GM12878 (cell line): ENCODE results near the gene MPST. TPM values are rescaled to one million over a fixed set of nuclear protein-coding genes. Genes with fewer than 3 reads are reported as not detected.

Experiments used
- ATAC-seq: fragments of 200-7000 bp; cut with Tn5 transposase; 3 replicates; pipeline ENCODE4 v1.9.1; 2020; ENCODE audit warnings: mild to moderate bottlenecking, moderate library complexity
- BruUV-seq: library from RNA; stranded (reverse); fragments of 400-500 nt; replicated peaks from 2 replicates; lab custom pipeline; 2021; lab: Mats Ljungman, UMichigan
- CTCF ChIA-PET: fragments of 300-600 bp; sonication (Branson Sonifier 250); formaldehyde crosslinking; extraction: SDS; loops from one replicate; lab custom pipeline; 2021; ENCODE audit warnings: inconsistent platforms; lab: Yijun Ruan, JAX
- POLR2A ChIA-PET: fragments of 350-600 bp; formaldehyde crosslinking; extraction: SDS; loops from one replicate; lab custom pipeline; 2021; ENCODE audit warnings: inconsistent platforms; lab: Charles Lee
- RAD21 ChIA-PET: fragments of 300-600 bp; sonication (Branson Sonifier 250); formaldehyde crosslinking; loops from one replicate; lab custom pipeline; 2023; ENCODE audit warnings: antibody characterized with exemption; ENCODE audit not compliant: unreplicated experiment; lab: Charles Lee
- SMC1A ChIA-PET: fragments of 300-600 bp; sonication (Branson Sonifier 250); formaldehyde crosslinking; loops from one replicate; lab custom pipeline; 2023; ENCODE audit not compliant: unreplicated experiment, uncharacterized antibody; lab: Charles Lee
- DNase-seq: peaks from one replicate; pipeline ENCODE4 v3.0.0-alpha.2; 2011; ENCODE audit warnings: low read depth, low spot score
- FAIRE-seq: peaks from 3 replicates; lab custom pipeline; 2011; peaks lifted over from hg19 to GRCh38; lab: Jason Lieb, UNC
- H2AFZ ChIP-seq: 2 replicates; pipeline ENCODE4 v1.6.0; 2011; ENCODE audit warnings: low read depth, low read length, control low read depth; ENCODE audit not compliant: control insufficient read depth
- H3K27ac ChIP-seq: 2 replicates; pipeline ENCODE4 v1.5.1; 2011; ENCODE audit warnings: control low read depth; ENCODE audit not compliant: control insufficient read depth, insufficient read depth
- H3K27me3 ChIP-seq, 2 experiments: replicated peaks in 1 of 2; 2 replicates each; pipeline versions ENCODE4 v1.6.0 to v1.6.1; 2011; ENCODE audit warnings: low read length in 1 of 2; ENCODE audit not compliant: control insufficient read depth in 2 of 2, insufficient read depth in 2 of 2
- H3K36me3 ChIP-seq, 2 experiments: 2 replicates each; pipeline ENCODE4 v1.5.1; 2011; ENCODE audit warnings: low read length in 1 of 2; ENCODE audit not compliant: control insufficient read depth in 2 of 2, insufficient read depth in 2 of 2
- H3K4me1 ChIP-seq: 2 replicates; pipeline ENCODE4 v1.6.1; 2011; ENCODE audit warnings: mild to moderate bottlenecking, low read length, moderate library complexity, mixed read lengths; ENCODE audit not compliant: control insufficient read depth, insufficient read depth
- H3K4me2 ChIP-seq: 2 replicates; pipeline ENCODE4 v1.6.0; 2011; ENCODE audit warnings: control low read depth; ENCODE audit not compliant: control insufficient read depth, insufficient read depth
- H3K4me3 ChIP-seq: fragments of 200-600 bp; sonication (generic); 2 replicates; pipeline ENCODE4 v1.5.1; 2016
- H3K79me2 ChIP-seq: 2 replicates; pipeline ENCODE4 v1.6.0; 2011; ENCODE audit warnings: low read length; ENCODE audit not compliant: control insufficient read depth, insufficient read depth
- H3K9ac ChIP-seq: 2 replicates; pipeline ENCODE4 v1.8.0; 2011; ENCODE audit warnings: low read length, control low read depth, mixed read lengths; ENCODE audit not compliant: control insufficient read depth, insufficient read depth
- H3K9me3 ChIP-seq: replicated peaks from 3 replicates; pipeline ENCODE4 v1.5.1; 2011; ENCODE audit warnings: mild to moderate bottlenecking, low read length; ENCODE audit not compliant: control insufficient read depth, insufficient read depth
- H4K20me1 ChIP-seq: 2 replicates; pipeline ENCODE4 v1.6.0; 2011; ENCODE audit not compliant: control insufficient read depth, insufficient read depth
- HSF1 ChIP-seq: fragments of 150-350 bp; IDR thresholded peaks from 2 replicates; pipeline ENCODE4 v1.6.1; 2014; ENCODE audit warnings: mild to moderate bottlenecking, low read depth, low read length
- KLF5 ChIP-seq: fragments of 450-650 bp; IDR thresholded peaks from 2 replicates; pipeline ENCODE4 v1.6.1; 2014; ENCODE audit warnings: mild to moderate bottlenecking; ENCODE audit not compliant: partially characterized antibody
- MLLT1 ChIP-seq: fragments of 450-650 bp; IDR thresholded peaks from 2 replicates; pipeline ENCODE4 v1.6.1; 2016; ENCODE audit warnings: mild to moderate bottlenecking
- NRF1 ChIP-seq: conservative IDR thresholded peaks from 2 replicates; pipeline ENCODE4 v1.6.1; 2011; ENCODE audit warnings: mild to moderate bottlenecking, low read depth, low read length, improper control_type of control experiment
- PRDM15 ChIP-seq: fragments of 450-650 bp; formaldehyde crosslinking; IDR thresholded peaks from 2 replicates; pipeline ENCODE4 v1.4.0; 2020; ENCODE audit warnings: mild to moderate bottlenecking, moderate library complexity
- RCOR1 ChIP-seq: conservative IDR thresholded peaks from 2 replicates; pipeline ENCODE4 v1.6.1; 2012; ENCODE audit warnings: low read depth, low read length, improper control_type of control experiment
- REST ChIP-seq: IDR thresholded peaks from 2 replicates; pipeline ENCODE4 v1.6.1; 2012; ENCODE audit warnings: mild to moderate bottlenecking, low read depth, low read length
- SKIL ChIP-seq: fragments of 450-650 bp; IDR thresholded peaks from 2 replicates; pipeline ENCODE4 v1.6.1; 2017; ENCODE audit warnings: mild to moderate bottlenecking, low read depth, inconsistent platforms; ENCODE audit not compliant: poor library complexity, severe bottlenecking
- SPI1 ChIP-seq: IDR thresholded peaks from 2 replicates; pipeline ENCODE4 v1.6.1; 2011; ENCODE audit warnings: low read depth, mild to moderate bottlenecking, low read length, moderate library complexity, borderline replicate concordance; ENCODE audit not compliant: insufficient read depth
- ZNF24 ChIP-seq: fragments of 450-650 bp; IDR thresholded peaks from 2 replicates; pipeline ENCODE4 v1.6.1; 2017; ENCODE audit warnings: antibody characterized with exemption, mild to moderate bottlenecking
- WGBS: methylation state at CpG from one replicate; pipeline ENCODE4 v1.1.6; 2016; ENCODE audit warnings: low lambda C conversion rate; ENCODE audit not compliant: insufficient replicate concordance, insufficient coverage; ENCODE audit errors: missing lambda C conversion rate; 5-methylcytosine and 5-hydroxymethylcytosine counted together
- in situ Hi-C: fragments of 300-500 bp; cut with MboI; formaldehyde crosslinking; loops from 9 replicates; pipeline ENCODE4 v1.14.3; 2018; ENCODE audit warnings: mixed read lengths
- intact Hi-C: fragments of 100-400 bp; cut with micrococcal nuclease; formaldehyde crosslinking; loops from one replicate; pipeline ENCODE4 v1.14.2; 2022; ENCODE audit not compliant: unreplicated experiment
- polyA plus RNA-seq, 11 experiments: library from polyadenylated mRNA; depleted of rRNA in 4 of 11; unstranded in 6 of 11; stranded (reverse) in 5 of 11; fragments of >200 nt; fragmentation: Nextera tagmentation in 4 of 11; fragmentation: Illumina TruSeq in 1 of 11; extraction: Ambion mirVana in 4 of 11; extraction: Trizol in 1 of 11; gene quantifications; 1 replicate in 1 of 11; 2 replicates in 10 of 11; pipeline versions ENCODE4 v1.2.1 to v1.2.3, GENCODE V29; 2011 to 2016; ENCODE audit warnings: inconsistent platforms in 2 of 11, missing spikeins in 2 of 11, low read depth in 1 of 11
- total RNA-seq, 4 experiments: library from RNA; depleted of rRNA in 3 of 4; stranded (reverse); fragments of >200 nt in 3 of 4; fragmentation: Illumina TruSeq in 1 of 4; extraction: Trizol in 1 of 4; gene quantifications; 2 replicates each; pipeline versions ENCODE4 v1.2.1 to v1.2.3, GENCODE V29; 2013 to 2021

The MPST gene
- total and polyA plus RNA-seq, 10 of the 15 experiments (the other 5 are each of a cell fraction or from before 2014, with no cell fraction given) = 0.95 to 88.7 (median 38.5) TPM

GRCh38 chr22:37039466-37039865 is 19.9 kb downstream of the MPST start:
- RAD21 ChIA-PET = no interaction called here
- Histone ChIP-seq H3K4me1 (no peaks in the 10 kb centered on the region), H3K79me2 (no peaks in the 10 kb centered on the region), H2AFZ (no peak overlapping the region), H3K4me2 (no peak overlapping the region), H3K9ac (no peak overlapping the region), H3K9me3 (no peaks in the 10 kb centered on the region), H3K27ac (no peak overlapping the region), H3K4me3 (no peak overlapping the region), H4K20me1 (no peaks in the 10 kb centered on the region), H3K36me3 (no peaks in the 10 kb centered on the region), H3K27me3 (peaks cover 0 to 2% of the 10 kb centered on the region in 2 experiments; a peak in 2 of 4 replicates)
- intact Hi-C loops = no loop called here
- no peak for ATAC-seq
- SMC1A ChIA-PET = no interaction called here
- in situ Hi-C loops = no loop called here
- DNase-seq = no peak
- BruUV-seq = no TSS peak
- CTCF ChIA-PET = no interaction called here
- no peak for FAIRE-seq
- POLR2A ChIA-PET = interaction anchor here (0.7 kb wide), 1 partner anchor 1021 kb away, joined by 4 read pairs; no protein-coding TSS in a partner anchor
- no peak for TF ChIP-seq REST
- no peak for TF ChIP-seq ZNF24
- TF ChIP-seq RCOR1 = no peak
- no peak for TF ChIP-seq HSF1
- no peak for TF ChIP-seq KLF5
- no peak for TF ChIP-seq SPI1
- TF ChIP-seq NRF1 = no peak
- TF ChIP-seq SKIL = no peak
- no peak for TF ChIP-seq MLLT1
- TF ChIP-seq PRDM15 (CRISPR knock-in tag) = no peak
- WGBS = 58% methylated on average over 2 of the region's 2 CpGs
